ENCODE data around the gene LBP. TPM values are rescaled to one million over a fixed set of nuclear protein-coding genes. Genes with fewer than 3 reads are reported as not detected.

The LBP gene
- total and polyA plus RNA-seq, 10 of the 15 experiments (the other 5 are each of a cell fraction or from before 2014, with no cell fraction given), result 0.04 to 0.10 TPM; not detected in 8

DNA sequence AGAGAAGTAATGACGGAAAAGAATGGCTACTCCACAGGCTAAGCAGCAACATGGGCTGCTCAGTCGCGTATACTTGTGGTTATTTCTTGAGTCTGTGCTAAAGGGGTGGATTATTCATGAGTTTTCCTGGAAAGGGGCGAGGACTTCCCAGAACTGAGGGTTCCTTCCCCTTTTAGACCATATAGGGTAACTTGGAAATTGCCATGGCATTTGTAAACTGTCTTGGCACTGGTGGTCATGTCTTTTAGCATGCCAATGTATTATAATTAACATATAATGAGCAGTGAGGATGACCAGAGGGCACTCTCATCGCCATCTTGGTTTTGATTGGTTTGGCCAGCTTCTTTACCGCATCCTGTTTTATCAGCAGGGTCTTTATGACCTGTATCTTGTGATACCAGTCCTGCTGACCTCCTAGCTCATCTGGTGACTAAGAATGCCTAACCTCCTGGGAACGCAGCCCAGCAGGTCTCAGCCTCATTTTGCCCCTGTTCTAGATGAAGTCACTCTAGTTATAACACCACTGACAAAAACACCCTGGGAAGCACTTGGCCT is 11.4 kb downstream of the LBP start:
- no peaks in the 10 kb centered on the region for H3K4me1 ChIP-seq (ENCODE audit: control insufficient read depth, insufficient read depth, low read length)
- ChIA-PET RAD21 (ENCODE audit: unreplicated experiment) (no interaction called here), SMC1A (ENCODE audit: uncharacterized antibody, unreplicated experiment) (no interaction called here), CTCF (interaction anchor here (1.4 kb wide), 1 partner anchor 136 kb away, joined by 6 read pairs; no protein-coding TSS in a partner anchor), POLR2A (no interaction called here)
- no peaks in the 10 kb centered on the region for H3K79me2 ChIP-seq (ENCODE audit: control insufficient read depth, insufficient read depth, low read length)
- in situ Hi-C loops (cut with MboI), result no loop called here
- BruUV-seq (replicated peaks), result no TSS peak
- H3K4me3 ChIP-seq, result no peak overlapping the region
- H3K4me2 ChIP-seq (ENCODE audit: control insufficient read depth, insufficient read depth), result no peak overlapping the region
- no peaks in the 10 kb centered on the region for H4K20me1 ChIP-seq (ENCODE audit: control insufficient read depth, insufficient read depth)
- TF ChIP-seq FOXK2 (IDR thresholded peaks at IDR 0.05), result no peak
- no peak for TF ChIP-seq JUNB (IDR thresholded peaks at IDR 0.05)
- no peak for TF ChIP-seq POLR2AphosphoS2 (IDR thresholded peaks at IDR 0.05; ENCODE audit: low read depth, low read length)
- TF ChIP-seq, protein P1, sequence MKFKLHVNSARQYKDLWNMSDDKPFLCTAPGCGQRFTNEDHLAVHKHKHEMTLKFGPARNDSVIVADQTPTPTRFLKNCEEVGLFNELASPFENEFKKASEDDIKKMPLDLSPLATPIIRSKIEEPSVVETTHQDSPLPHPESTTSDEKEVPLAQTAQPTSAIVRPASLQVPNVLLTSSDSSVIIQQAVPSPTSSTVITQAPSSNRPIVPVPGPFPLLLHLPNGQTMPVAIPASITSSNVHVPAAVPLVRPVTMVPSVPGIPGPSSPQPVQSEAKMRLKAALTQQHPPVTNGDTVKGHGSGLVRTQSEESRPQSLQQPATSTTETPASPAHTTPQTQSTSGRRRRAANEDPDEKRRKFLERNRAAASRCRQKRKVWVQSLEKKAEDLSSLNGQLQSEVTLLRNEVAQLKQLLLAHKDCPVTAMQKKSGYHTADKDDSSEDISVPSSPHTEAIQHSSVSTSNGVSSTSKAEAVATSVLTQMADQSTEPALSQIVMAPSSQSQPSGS (IDR thresholded peaks at IDR 0.05; ENCODE audit: low read length), result no peak
- TF ChIP-seq MTA2 (IDR thresholded peaks at IDR 0.05; ENCODE audit: low read depth), result no peak
- no peak for TF ChIP-seq BMI1 (IDR thresholded peaks at IDR 0.05; ENCODE audit: borderline replicate concordance)
- TF ChIP-seq, protein P2, sequence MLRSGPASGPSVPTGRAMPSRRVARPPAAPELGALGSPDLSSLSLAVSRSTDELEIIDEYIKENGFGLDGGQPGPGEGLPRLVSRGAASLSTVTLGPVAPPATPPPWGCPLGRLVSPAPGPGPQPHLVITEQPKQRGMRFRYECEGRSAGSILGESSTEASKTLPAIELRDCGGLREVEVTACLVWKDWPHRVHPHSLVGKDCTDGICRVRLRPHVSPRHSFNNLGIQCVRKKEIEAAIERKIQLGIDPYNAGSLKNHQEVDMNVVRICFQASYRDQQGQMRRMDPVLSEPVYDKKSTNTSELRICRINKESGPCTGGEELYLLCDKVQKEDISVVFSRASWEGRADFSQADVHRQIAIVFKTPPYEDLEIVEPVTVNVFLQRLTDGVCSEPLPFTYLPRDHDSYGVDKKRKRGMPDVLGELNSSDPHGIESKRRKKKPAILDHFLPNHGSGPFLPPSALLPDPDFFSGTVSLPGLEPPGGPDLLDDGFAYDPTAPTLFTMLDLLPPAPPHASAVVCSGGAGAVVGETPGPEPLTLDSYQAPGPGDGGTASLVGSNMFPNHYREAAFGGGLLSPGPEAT (IDR thresholded peaks at IDR 0.05; ENCODE audit: low read depth), result no peak
- H3K27ac ChIP-seq (ENCODE audit: control insufficient read depth, insufficient read depth), result no peak overlapping the region
- 3% methylated on average over 6 of the region's 7 CpGs for WGBS (ENCODE audit: insufficient coverage, insufficient replicate concordance, low lambda C conversion rate, missing lambda C conversion rate)
- intact Hi-C loops (cut with micrococcal nuclease; ENCODE audit: unreplicated experiment), result no loop called here
- ATAC-seq (no peak), DNase-seq (ENCODE audit: low read depth, low spot score) (no peak), FAIRE-seq (no peak)
- H3K36me3 ChIP-seq (ENCODE audit: control insufficient read depth in 2 of 2, insufficient read depth in 2 of 2, low read length in 1 of 2), result no peaks in the 10 kb centered on the region
- no peaks in the 10 kb centered on the region for H3K27me3 ChIP-seq (replicated peaks in 1 of 2; ENCODE audit: control insufficient read depth in 2 of 2, insufficient read depth in 2 of 2, low read length in 1 of 2)
- H3K9me3 ChIP-seq (replicated peaks; ENCODE audit: control insufficient read depth, insufficient read depth, low read length), result no peaks in the 10 kb centered on the region
- H3K9ac ChIP-seq (ENCODE audit: control insufficient read depth, insufficient read depth, low read length), result no peak overlapping the region
- no peak overlapping the region for H2AFZ ChIP-seq (ENCODE audit: control insufficient read depth, low read depth, low read length)

All from GM12878 (cell line).